Measurements from ENCODE around the gene PIP4K2C. TPM values are rescaled to one million over a fixed set of nuclear protein-coding genes. Genes with fewer than 3 reads are reported as not detected.
A peak's percentile ranks its signal among the peaks of the same experiment; 100 is the strongest.
"Not testable (repeated sequence)": the region's sequence is repeated elsewhere in the genome, so short reads cannot be mapped to it uniquely, and the experiment has no call there.

The PIP4K2C gene
- polyA plus RNA-seq, 1 donor from 2014 or later, result 15.5 TPM

DNA sequence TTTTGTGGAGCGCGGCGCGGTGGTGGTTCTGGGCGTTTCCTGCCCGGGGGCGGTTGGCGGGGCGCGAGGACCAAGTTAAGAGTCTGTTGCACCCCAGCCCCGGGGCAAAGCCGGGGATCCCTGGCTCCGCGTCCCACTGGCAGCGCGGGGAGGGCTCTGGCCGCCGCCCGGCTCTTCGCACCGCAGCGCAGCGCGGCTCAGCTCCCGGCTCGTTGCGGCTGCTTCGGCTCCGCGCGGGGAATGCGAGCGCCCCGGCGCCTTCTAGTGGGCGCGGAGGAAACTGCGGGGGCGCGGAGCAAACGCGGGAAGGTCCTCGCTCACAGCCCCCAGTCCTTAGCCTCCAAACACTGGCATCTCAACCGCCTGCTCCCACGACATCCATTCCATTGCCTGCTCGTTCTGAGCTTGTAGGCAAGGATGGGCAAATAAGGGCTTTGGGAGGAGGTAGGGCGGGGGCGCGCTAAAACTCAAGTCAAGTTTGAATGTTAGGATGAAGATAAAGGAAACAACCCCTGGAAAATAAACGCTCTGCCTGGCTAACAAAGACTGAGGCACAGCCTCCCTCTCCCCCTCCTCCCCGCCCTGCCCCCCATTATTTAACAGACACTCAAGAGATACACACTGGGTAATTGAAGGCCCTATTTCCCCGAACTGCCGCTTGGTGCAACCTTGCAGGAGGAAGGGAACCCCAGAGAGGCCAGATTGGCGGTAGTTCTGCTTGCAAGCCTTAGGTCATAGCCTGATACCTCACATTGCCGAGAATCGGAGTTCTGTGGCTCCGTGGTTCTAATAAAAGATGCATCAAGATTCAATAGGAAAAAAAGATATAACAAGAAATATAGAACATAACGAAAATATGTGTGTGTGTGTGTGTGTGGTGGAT is 42.2 kb downstream of the PIP4K2C start, which contains the start of gene B4GALNT1:
B4GALNT1 (minus strand) TSS at position 244 of the 883 bp plus-strand sequence. CDS start 1,069 bp downstream, outside the sequence.
- peaks cover 40% of the 10 kb centered on the region for H3K27me3 Mint-ChIP-seq
- peak within 1 kb of the TSS in 1 of 3 donors; percentile 22 for H3K27ac Mint-ChIP-seq
- H3K36me3 Mint-ChIP-seq, result peaks cover 1% of the 10 kb centered on the region
- peak within 1 kb of the TSS; percentile 60 to 93 (median 77) for H3K4me3 Mint-ChIP-seq
- no peaks in the 10 kb centered on the region for H3K9me3 Mint-ChIP-seq
- peaks cover 4 to 11% (median 7%) of the 10 kb centered on the region in 3 donors for H3K4me1 Mint-ChIP-seq

- not testable (repeated sequence) for H3K4me3 Mint-ChIP-seq
- peaks cover 15% of the 10 kb centered on the region for H3K27me3 Mint-ChIP-seq
Measured at GRCh38 chr12:57636731-57637130, 45.7 kb downstream of the PIP4K2C start.

GRCh38 chr12:57637364-57637763 is 46.4 kb downstream of the PIP4K2C start:
- peaks cover 15% of the 10 kb centered on the region for H3K27me3 Mint-ChIP-seq
- no peak overlapping the region for H3K27ac Mint-ChIP-seq
- no peaks in the 10 kb centered on the region for H3K9me3 Mint-ChIP-seq
- no peak overlapping the region for H3K4me3 Mint-ChIP-seq
- peaks cover 0 to 6% (median 5%) of the 10 kb centered on the region in 3 donors for H3K4me1 Mint-ChIP-seq
- peaks cover 3% of the 10 kb centered on the region for H3K36me3 Mint-ChIP-seq

More at GRCh38 chr12:57636731-57637130, 45.7 kb downstream of the PIP4K2C start:
- H3K36me3 Mint-ChIP-seq, H3K9me3 Mint-ChIP-seq, H3K4me1 Mint-ChIP-seq, H3K27ac Mint-ChIP-seq: not testable (repeated sequence)

DNA sequence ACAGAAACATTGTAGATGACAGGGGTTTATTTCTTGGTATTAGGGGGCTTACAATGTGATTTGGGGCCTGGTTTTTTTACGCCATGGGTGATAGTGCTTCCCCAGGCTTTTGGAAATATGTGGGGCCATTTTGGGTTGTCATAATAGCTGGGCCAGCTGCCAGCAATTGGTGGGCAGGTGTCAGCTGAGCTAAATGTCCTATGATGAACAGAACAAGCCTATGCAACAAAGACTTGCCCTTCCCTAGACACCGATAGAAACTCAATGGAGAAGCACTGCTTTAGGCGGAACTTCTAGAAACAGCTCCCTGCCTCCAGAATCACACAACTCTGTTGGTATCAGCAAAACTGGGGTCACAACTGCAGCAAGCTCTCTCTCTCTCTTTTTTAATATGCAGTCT is 47.1 kb downstream of the PIP4K2C start:
- peaks cover 3% of the 10 kb centered on the region for H3K36me3 Mint-ChIP-seq

DNA sequence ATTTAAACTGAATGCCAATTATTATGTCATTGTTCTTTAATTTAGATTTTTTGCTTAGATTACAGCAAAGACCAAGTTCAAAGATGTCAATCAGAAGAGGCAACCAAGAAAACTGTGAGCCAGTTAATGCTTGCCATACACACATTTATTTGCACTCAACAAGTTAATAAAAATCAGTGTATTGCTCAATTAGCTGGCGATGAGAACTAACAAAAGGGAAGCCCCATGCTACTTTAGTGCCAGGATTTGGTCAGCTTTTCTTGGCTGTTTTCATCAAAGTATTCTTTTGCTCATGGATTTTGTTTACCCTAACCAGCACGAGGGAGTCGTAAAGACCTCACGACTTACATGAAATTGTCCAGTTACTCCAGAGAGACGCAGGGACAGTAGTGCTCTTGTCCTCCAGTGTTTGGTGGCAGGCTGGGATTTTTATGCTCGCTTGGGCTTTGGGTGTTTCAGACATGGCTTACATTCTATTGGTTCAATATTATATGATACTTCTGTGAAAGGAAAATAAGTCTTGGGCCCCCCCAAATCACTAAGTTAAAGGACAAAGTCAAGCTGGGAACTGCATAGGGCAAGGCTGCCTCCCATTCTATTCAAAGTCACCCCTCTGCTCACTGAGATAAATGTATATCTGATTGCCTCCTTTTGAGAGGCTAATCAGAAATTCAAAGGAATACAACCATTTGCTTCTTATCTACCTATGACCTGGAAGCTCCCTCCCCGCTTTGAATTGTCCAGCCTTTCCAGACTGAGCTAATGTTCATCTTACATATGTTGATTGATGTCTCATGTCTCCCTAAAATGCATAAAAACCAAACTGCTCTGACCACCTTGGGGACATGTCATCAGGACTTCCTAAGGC is 49.4 kb downstream of the PIP4K2C start:
- Mint-ChIP-seq H3K4me1 (no peaks in the 10 kb centered on the region), H3K4me3 (no peak overlapping the region), H3K36me3 (peaks cover 3% of the 10 kb centered on the region), H3K27ac (no peak overlapping the region), H3K9me3 (no peaks in the 10 kb centered on the region), H3K27me3 (peaks cover 7% of the 10 kb centered on the region)

More for the DNA sequence above, 47.1 kb downstream of the PIP4K2C start:
- no peak overlapping the region for H3K4me3 Mint-ChIP-seq
- H3K4me1 Mint-ChIP-seq, result peaks cover 0 to 5% (median 5%) of the 10 kb centered on the region in 3 donors
- no peak overlapping the region for H3K27ac Mint-ChIP-seq
- H3K27me3 Mint-ChIP-seq, result peaks cover 14% of the 10 kb centered on the region
- H3K9me3 Mint-ChIP-seq, result no peaks in the 10 kb centered on the region

GRCh38 chr12:57641699-57642442 is 50.9 kb downstream of the PIP4K2C start:
- Mint-ChIP-seq H3K4me1 (no peaks in the 10 kb centered on the region), H3K9me3 (no peaks in the 10 kb centered on the region), H3K4me3 (no peak overlapping the region), H3K27me3 (peaks cover 6% of the 10 kb centered on the region), H3K36me3 (peaks cover 4% of the 10 kb centered on the region), H3K27ac (no peak overlapping the region)

GRCh38 chr12:57645990-57646658 is 55.1 kb downstream of the PIP4K2C start:
- not testable (repeated sequence) for H3K36me3 Mint-ChIP-seq, H3K9me3 Mint-ChIP-seq, H3K4me1 Mint-ChIP-seq, H3K4me3 Mint-ChIP-seq, H3K27me3 Mint-ChIP-seq, H3K27ac Mint-ChIP-seq

- not testable (repeated sequence) for H3K4me3 Mint-ChIP-seq, H3K4me1 Mint-ChIP-seq, H3K27me3 Mint-ChIP-seq, H3K36me3 Mint-ChIP-seq, H3K27ac Mint-ChIP-seq, H3K9me3 Mint-ChIP-seq
Measured at GRCh38 chr12:57646659-57647049, 55.7 kb downstream of the PIP4K2C start.

Other genes with a start within 250 kb of the PIP4K2C start
- 19.2 TPM for gene R3HDM2, start 160.1 kb upstream of the PIP4K2C start, polyA plus RNA-seq
- not detected for gene INHBC, start 156.4 kb upstream of the PIP4K2C start, polyA plus RNA-seq
- gene INHBE, start 135.9 kb upstream of the PIP4K2C start, polyA plus RNA-seq, result not detected
- 0.18 TPM for gene GLI1, start 131.4 kb upstream of the PIP4K2C start, polyA plus RNA-seq
- 129 TPM for gene ARHGAP9, start 111.3 kb upstream of the PIP4K2C start, polyA plus RNA-seq
- 76.6 TPM for gene MARS1, start 103.1 kb upstream of the PIP4K2C start, polyA plus RNA-seq
- gene DDIT3, start 70.7 kb upstream of the PIP4K2C start, polyA plus RNA-seq, result 32.2 TPM
- 6.3 TPM for gene MBD6, start 68.4 kb upstream of the PIP4K2C start, polyA plus RNA-seq
- gene DCTN2, start 44.0 kb upstream of the PIP4K2C start, polyA plus RNA-seq, result 79.0 TPM
- gene KIF5A, start 41.1 kb upstream of the PIP4K2C start, polyA plus RNA-seq, result not detected
- gene DTX3, start 13.6 kb downstream of the PIP4K2C start, polyA plus RNA-seq, result 0.91 TPM
- not detected for gene ARHGEF25, start 20.2 kb downstream of the PIP4K2C start, polyA plus RNA-seq
- gene B4GALNT1, start 42.0 kb downstream of the PIP4K2C start, polyA plus RNA-seq, result not detected
- gene OS9, start 102.9 kb downstream of the PIP4K2C start, polyA plus RNA-seq, result 70.4 TPM
- 4.1 TPM for gene AGAP2, start 147.6 kb downstream of the PIP4K2C start, polyA plus RNA-seq
- gene TSPAN31, start 153.8 kb downstream of the PIP4K2C start, polyA plus RNA-seq, result 52.8 TPM
- gene CDK4, start 161.1 kb downstream of the PIP4K2C start, polyA plus RNA-seq, result 77.4 TPM
- gene MARCHF9, start 163.9 kb downstream of the PIP4K2C start, polyA plus RNA-seq, result 11.9 TPM
- gene CYP27B1, start 175.9 kb downstream of the PIP4K2C start, polyA plus RNA-seq, result 0.09 TPM
- 15.9 TPM for gene METTL1, start 180.9 kb downstream of the PIP4K2C start, polyA plus RNA-seq
- 1.5 TPM for gene EEF1AKMT3, start 181.4 kb downstream of the PIP4K2C start, polyA plus RNA-seq
- gene TSFM, start 191.6 kb downstream of the PIP4K2C start, polyA plus RNA-seq, result 27.1 TPM
- 0.19 TPM for gene AVIL, start 227.5 kb downstream of the PIP4K2C start, polyA plus RNA-seq